Middle frontal gyrus (tissue), 1 donor: Measurements from ENCODE around the gene XRN1.

ENCODE experiments used
- DNase-seq: peaks from one replicate; pipeline ENCODE4 v3.0.0-alpha.2; 2015; ENCODE audit warnings: low spot score; ENCODE audit errors: extremely low spot score

XRN1 gene

DNA sequence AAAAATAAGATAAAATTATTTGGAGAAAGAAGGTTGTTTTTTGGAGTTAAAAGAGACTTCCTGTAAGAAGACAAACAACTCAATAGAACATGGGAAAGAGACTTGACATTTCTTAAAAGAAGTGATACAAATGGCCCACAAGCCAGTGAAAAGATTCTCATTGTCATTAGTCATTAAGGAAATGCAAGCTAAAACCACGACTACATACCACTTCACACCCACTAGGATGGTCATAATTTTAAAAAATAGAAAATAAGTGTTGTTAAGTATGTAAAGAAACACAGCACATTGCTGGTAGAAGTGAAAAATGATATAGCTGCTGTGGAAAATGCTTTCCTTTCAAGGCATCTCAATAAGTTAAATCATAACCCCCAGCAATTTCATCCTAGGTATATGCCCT is 178.1 kb downstream of the XRN1 start:
- DNase-seq, result no peak

DNA sequence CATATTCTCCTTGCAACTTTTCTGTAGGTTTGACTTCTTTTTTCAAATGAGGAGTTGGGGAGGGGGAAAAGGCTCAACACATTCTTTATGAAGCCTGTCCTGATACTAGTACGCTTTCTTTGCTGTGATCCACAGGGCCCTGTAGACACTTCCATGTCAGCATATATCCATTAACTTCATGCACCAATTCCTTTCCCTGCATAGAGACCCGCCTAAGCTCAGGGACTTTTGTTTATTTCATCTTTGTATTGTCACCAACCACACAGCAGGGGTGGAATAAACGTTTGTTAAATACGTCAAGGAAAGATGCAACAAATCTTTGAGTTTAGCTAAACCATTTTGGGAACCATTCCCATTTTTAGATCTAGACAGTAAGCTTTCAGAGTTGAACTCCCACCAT is 179.4 kb downstream of the XRN1 start:
- no peak for DNase-seq

DNA sequence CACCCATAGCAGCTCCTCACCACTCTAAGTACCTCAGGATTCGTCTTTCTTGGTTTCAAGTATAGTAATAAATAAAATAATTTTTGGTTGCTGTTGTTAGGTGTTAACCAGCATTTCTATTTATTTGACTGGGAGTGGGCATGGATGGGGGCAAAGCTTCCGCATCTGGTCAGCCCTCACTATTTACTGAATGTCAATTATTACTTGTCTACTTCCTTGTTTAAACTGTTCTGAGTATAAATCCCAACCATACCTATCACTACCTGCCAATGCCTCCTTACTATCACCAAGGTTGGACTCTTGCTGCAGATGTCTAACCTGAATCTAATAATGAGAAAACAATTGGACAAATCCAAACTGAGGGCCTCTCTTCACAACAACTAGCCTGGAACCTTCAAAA is 180.6 kb downstream of the XRN1 start:
- no peak for DNase-seq

DNA sequence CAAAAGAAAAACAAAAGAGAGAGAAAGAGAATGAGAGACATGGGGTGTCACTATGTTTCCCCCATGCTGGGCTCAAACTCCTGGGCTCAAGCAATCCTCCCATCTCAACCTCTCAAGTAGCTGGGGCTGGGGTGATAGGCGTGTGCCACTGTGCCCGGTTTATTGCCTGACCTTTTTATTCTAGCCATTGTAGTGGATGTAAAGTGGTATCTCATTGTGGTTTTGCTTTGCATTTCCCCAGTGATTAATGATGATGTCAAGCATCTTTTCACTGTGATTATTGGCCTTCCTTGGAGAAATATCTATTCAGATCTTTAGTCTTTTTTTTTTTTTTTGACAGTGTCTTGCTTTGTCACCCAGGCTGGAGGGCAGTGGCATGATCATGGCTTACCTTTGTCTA is 184.7 kb downstream of the XRN1 start:
- DNase-seq, result no peak

DNA sequence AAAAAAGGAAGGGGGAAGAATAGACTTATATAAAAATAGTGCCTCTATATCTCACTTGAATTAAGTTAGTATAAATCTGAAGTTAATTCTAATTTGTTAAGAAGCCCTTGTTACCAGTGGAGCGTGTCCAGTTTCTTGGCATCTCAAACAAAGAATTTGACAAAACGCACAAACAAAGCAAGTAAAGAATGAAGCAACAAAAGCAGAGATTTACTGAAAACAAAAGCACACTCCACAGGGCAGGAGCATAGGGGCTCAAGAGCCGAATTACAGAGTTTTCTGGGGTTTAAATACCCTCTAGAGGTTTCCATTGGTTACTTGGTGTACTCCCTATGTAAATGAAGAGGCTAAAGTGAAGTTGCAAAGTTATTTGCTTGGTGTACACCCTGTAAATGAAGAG is 188.5 kb downstream of the XRN1 start:
- no peak for DNase-seq

DNA sequence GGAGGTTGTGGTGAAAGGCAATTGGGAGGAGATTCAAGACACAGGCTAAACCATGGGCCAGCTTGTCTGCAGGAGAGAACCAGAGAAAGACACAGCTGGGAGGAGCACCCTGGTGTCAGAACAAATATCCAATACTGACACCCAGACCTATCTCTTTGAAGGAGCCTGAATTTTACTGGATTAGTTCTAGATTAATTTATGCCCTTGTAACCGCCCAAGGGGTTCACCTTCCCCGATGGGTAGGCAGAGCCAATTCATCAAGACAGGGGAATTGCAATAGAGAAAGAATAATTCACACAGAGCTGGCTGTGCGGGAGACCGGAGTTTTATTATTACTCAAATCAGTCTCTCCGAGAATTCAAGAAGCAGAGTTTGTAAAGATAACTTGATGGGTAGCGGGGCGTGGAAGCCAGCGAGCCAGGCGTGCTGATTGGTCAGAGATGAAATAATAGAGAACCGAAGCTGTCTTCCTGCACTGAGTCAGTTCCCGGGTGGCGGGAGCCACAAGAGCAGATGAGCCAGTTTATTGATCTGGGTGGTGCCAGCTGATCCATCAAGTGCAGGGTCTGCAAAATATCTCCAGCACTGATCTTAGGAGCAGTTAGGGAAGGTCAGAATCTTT is 191.0 kb downstream of the XRN1 start:
- no peak for DNase-seq
